Measurements from ENCODE around the gene CREB5.
"Not testable (repeated sequence)": the region's sequence is repeated elsewhere in the genome, so short reads cannot be mapped to it uniquely, and the experiment has no call there.

Gene CREB5

DNA sequence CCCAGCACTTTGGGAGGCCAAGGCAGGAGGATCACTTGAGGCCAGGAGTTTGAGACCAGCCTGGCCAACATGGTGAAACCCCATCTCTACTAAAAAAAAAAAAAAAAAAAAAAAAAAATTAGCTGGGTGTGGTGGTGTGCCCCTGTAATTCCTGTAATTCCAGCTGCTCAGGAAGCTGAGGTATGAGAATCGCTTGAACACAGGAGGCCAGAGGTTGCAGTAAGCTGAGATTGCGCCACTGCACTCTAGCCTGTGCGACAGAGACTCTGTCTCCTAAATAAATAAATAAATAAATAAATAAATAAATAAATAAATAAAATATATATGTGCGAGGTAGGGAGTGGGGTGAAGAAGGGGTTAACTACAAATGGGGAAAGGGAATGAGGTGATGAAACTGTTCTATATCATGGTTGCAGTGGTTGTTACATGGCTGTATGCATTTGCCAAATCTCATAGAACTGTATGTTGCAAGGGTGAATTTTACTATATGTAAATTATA lies 199.1 kb downstream of the CREB5 start:
- not testable (repeated sequence) for H3K4me3 ChIP-seq (ENCODE audit: insufficient read depth in 1 of 2, low read depth in 1 of 2, low read length in 2 of 2); H2BK12ac ChIP-seq (ENCODE audit: low read length in 2 of 2); H3K27ac ChIP-seq (ENCODE audit: low read length, poor library complexity, severe bottlenecking); H2BK5ac ChIP-seq (ENCODE audit: low read depth, low read length, poor library complexity, severe bottlenecking); H3K79me1 ChIP-seq (replicated peaks; ENCODE audit: low read length, poor library complexity, severe bottlenecking); H2BK120ac ChIP-seq (ENCODE audit: low read depth, low read length); H3K4me2 ChIP-seq (ENCODE audit: low read length, poor library complexity, severe bottlenecking); H3K4ac ChIP-seq (ENCODE audit: low read depth in 1 of 2, low read length in 2 of 2); H3K14ac ChIP-seq (ENCODE audit: low read length in 2 of 2); H4K8ac ChIP-seq (ENCODE audit: low read length); H3K36me3 ChIP-seq (ENCODE audit: control insufficient read depth in 1 of 2, insufficient read depth in 2 of 2, low read depth in 1 of 2, low read length in 2 of 2); H2AFZ ChIP-seq (ENCODE audit: low read depth, low read length); H3K9ac ChIP-seq (ENCODE audit: low read length); H3K18ac ChIP-seq (ENCODE audit: low read depth in 1 of 2, low read length in 2 of 2); H3K23ac ChIP-seq (ENCODE audit: low read length in 2 of 2); H2AK5ac ChIP-seq (ENCODE audit: low read length, severe bottlenecking); H4K91ac ChIP-seq (ENCODE audit: low read length); DNase-seq; H3K27me3 ChIP-seq (ENCODE audit: control insufficient read depth in 1 of 2, insufficient read depth in 1 of 2, low read length in 2 of 2); H2BK15ac ChIP-seq (ENCODE audit: low read depth, poor library complexity, severe bottlenecking); H3K9me3 ChIP-seq (ENCODE audit: control insufficient read depth, low read length)
- peaks cover 15% of the 10 kb centered on the region for H3K4me1 ChIP-seq (ENCODE audit: control insufficient read depth, insufficient read depth, low read depth, low read length)
- 100% methylated on average over 2 of the region's 4 CpGs for WGBS

DNA sequence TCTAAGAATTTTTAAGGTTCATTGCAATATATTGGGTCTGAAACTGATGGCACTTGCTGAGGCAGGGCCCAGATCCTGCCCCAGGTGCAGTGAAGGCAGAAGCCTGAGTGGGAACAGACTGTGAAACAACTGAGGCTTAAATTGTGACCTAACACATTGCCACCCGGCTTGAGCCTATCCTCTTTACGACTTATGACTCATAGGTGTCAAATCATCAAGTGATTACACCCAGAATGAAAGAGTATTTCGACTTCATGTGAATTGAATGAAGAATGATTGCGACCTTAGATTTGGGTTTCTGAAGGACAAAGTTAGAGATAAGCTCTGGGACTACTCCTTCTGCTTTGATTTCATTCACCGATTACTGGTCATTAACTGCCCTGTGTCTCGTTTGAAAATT lies 200.9 kb downstream of the CREB5 start:
- Histone ChIP-seq H4K8ac (ENCODE audit: low read length) (no peak overlapping the region), H2BK15ac (ENCODE audit: low read depth, poor library complexity, severe bottlenecking) (no peak overlapping the region), H2BK120ac (ENCODE audit: low read depth, low read length) (no peak overlapping the region), H3K36me3 (ENCODE audit: control insufficient read depth in 1 of 2, insufficient read depth in 2 of 2, low read depth in 1 of 2, low read length in 2 of 2) (peaks cover 0 to 4% of the 10 kb centered on the region in 2 experiments), H4K91ac (ENCODE audit: low read length) (no peak overlapping the region), H2BK12ac (ENCODE audit: low read length in 2 of 2) (no peak overlapping the region), H3K9ac (ENCODE audit: low read length) (no peak overlapping the region), H3K4ac (ENCODE audit: low read depth in 1 of 2, low read length in 2 of 2) (no peak overlapping the region), H3K18ac (ENCODE audit: low read depth in 1 of 2, low read length in 2 of 2) (no peak overlapping the region), H2BK5ac (ENCODE audit: low read depth, low read length, poor library complexity, severe bottlenecking) (no peak overlapping the region), H3K4me2 (ENCODE audit: low read length, poor library complexity, severe bottlenecking) (no peak overlapping the region), H3K4me1 (ENCODE audit: control insufficient read depth, insufficient read depth, low read depth, low read length) (peaks cover 13% of the 10 kb centered on the region), H3K23ac (ENCODE audit: low read length in 2 of 2) (no peak overlapping the region), H3K4me3 (ENCODE audit: insufficient read depth in 1 of 2, low read depth in 1 of 2, low read length in 2 of 2) (no peak overlapping the region), H2AK5ac (ENCODE audit: low read length, severe bottlenecking) (no peak overlapping the region), H3K9me3 (ENCODE audit: control insufficient read depth, low read length) (no peaks in the 10 kb centered on the region), H3K27me3 (ENCODE audit: control insufficient read depth in 1 of 2, insufficient read depth in 1 of 2, low read length in 2 of 2) (peaks cover 0 to 9% of the 10 kb centered on the region in 2 experiments), H3K79me1 (replicated peaks; ENCODE audit: low read length, poor library complexity, severe bottlenecking) (peaks cover 8% of the 10 kb centered on the region), H3K27ac (ENCODE audit: low read length, poor library complexity, severe bottlenecking) (no peak overlapping the region), H2AFZ (ENCODE audit: low read depth, low read length) (no peak overlapping the region), H3K14ac (ENCODE audit: low read length in 2 of 2) (no peak overlapping the region)
- DNase-seq: no peak
- WGBS: 50% methylated on average over 6 of the region's 6 CpGs

DNA sequence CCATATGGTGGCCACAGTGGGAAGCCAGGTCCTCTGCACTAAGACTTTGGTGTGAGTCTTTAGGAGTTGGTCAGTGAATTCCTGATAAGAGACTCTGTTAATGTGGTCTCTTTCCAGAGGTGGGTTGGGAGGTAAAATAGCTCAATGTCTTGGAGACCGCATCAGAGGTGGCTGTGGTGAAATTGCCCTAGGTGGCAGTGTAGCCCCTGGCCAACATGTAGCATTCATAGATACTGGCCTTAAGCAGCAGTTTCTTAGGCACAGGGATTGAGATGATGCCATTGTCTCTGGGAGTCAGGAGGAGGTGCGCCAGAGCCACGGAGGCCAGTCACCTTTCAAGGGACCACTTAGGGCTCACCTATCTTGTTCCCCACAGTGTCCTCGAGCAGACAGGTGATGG lies 202.8 kb downstream of the CREB5 start:
- Histone ChIP-seq H3K4me2 (ENCODE audit: low read length, poor library complexity, severe bottlenecking) (no peak overlapping the region), H2AFZ (ENCODE audit: low read depth, low read length) (no peak overlapping the region), H3K9me3 (ENCODE audit: control insufficient read depth, low read length) (no peaks in the 10 kb centered on the region), H3K18ac (ENCODE audit: low read depth in 1 of 2, low read length in 2 of 2) (no peak overlapping the region), H3K4me1 (ENCODE audit: control insufficient read depth, insufficient read depth, low read depth, low read length) (peaks cover 8% of the 10 kb centered on the region), H3K27me3 (ENCODE audit: control insufficient read depth in 1 of 2, insufficient read depth in 1 of 2, low read length in 2 of 2) (peaks cover 0 to 1% of the 10 kb centered on the region in 2 experiments), H4K8ac (ENCODE audit: low read length) (no peak overlapping the region), H2AK5ac (ENCODE audit: low read length, severe bottlenecking) (peak overlapping the region; percentile 13), H2BK15ac (ENCODE audit: low read depth, poor library complexity, severe bottlenecking) (no peak overlapping the region), H2BK12ac (ENCODE audit: low read length in 2 of 2) (no peak overlapping the region), H3K79me1 (replicated peaks; ENCODE audit: low read length, poor library complexity, severe bottlenecking) (peaks cover 2% of the 10 kb centered on the region), H3K27ac (ENCODE audit: low read length, poor library complexity, severe bottlenecking) (no peak overlapping the region), H3K4me3 (ENCODE audit: insufficient read depth in 1 of 2, low read depth in 1 of 2, low read length in 2 of 2) (no peak overlapping the region), H3K4ac (ENCODE audit: low read depth in 1 of 2, low read length in 2 of 2) (no peak overlapping the region), H2BK120ac (ENCODE audit: low read depth, low read length) (no peak overlapping the region), H3K9ac (ENCODE audit: low read length) (no peak overlapping the region), H2BK5ac (ENCODE audit: low read depth, low read length, poor library complexity, severe bottlenecking) (no peak overlapping the region), H3K23ac (ENCODE audit: low read length in 2 of 2) (no peak overlapping the region), H4K91ac (ENCODE audit: low read length) (peak overlapping the region; percentile 18), H3K36me3 (ENCODE audit: control insufficient read depth in 1 of 2, insufficient read depth in 2 of 2, low read depth in 1 of 2, low read length in 2 of 2) (peaks cover 0 to 4% of the 10 kb centered on the region in 2 experiments), H3K14ac (ENCODE audit: low read length in 2 of 2) (peak overlapping the region in 1 of 2 experiments; percentile 46)
- WGBS: 81% methylated on average over 4 of the region's 4 CpGs
- DNase-seq: no peak

DNA sequence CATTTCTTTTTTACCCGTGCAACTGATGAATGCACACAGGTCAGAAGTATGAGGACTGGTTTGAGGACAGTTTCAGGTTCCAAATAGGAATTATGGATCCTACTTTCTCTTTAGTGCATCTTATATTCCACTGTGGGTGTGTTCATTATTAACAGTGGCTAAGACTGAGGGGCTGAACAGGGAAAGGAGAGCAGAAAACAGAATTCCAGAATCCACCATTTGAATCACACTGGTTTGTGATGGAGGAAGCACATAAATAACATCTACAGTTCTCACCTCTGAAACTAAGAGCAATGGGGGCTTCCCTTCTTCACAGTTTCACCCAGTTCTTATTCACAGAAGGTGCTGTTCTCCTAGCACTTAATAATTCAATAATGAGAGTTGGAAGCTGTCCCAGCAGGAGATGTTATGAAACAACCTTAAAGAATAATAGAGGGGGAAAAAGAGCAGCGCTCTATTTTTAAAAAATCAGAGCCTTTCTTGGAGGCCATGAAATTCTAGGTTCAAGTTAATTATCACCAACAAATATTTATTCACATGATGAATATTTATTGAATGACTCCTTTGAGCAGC lies 205.1 kb downstream of the CREB5 start:
- Histone ChIP-seq H3K9me3 (ENCODE audit: control insufficient read depth, low read length) (no peaks in the 10 kb centered on the region), H2BK15ac (ENCODE audit: low read depth, poor library complexity, severe bottlenecking) (no peak overlapping the region), H2AK5ac (ENCODE audit: low read length, severe bottlenecking) (no peak overlapping the region), H3K23ac (ENCODE audit: low read length in 2 of 2) (no peak overlapping the region), H3K79me1 (replicated peaks; ENCODE audit: low read length, poor library complexity, severe bottlenecking) (peaks cover 1% of the 10 kb centered on the region), H3K4me1 (ENCODE audit: control insufficient read depth, insufficient read depth, low read depth, low read length) (peaks cover 6% of the 10 kb centered on the region), H4K8ac (ENCODE audit: low read length) (no peak overlapping the region), H2AFZ (ENCODE audit: low read depth, low read length) (no peak overlapping the region), H3K27ac (ENCODE audit: low read length, poor library complexity, severe bottlenecking) (no peak overlapping the region), H3K18ac (ENCODE audit: low read depth in 1 of 2, low read length in 2 of 2) (no peak overlapping the region), H3K36me3 (ENCODE audit: control insufficient read depth in 1 of 2, insufficient read depth in 2 of 2, low read depth in 1 of 2, low read length in 2 of 2) (peaks cover 0 to 4% of the 10 kb centered on the region in 2 experiments), H2BK12ac (ENCODE audit: low read length in 2 of 2) (no peak overlapping the region), H3K27me3 (ENCODE audit: control insufficient read depth in 1 of 2, insufficient read depth in 1 of 2, low read length in 2 of 2) (no peaks in the 10 kb centered on the region), H3K9ac (ENCODE audit: low read length) (no peak overlapping the region), H2BK120ac (ENCODE audit: low read depth, low read length) (no peak overlapping the region), H3K14ac (ENCODE audit: low read length in 2 of 2) (no peak overlapping the region), H3K4me3 (ENCODE audit: insufficient read depth in 1 of 2, low read depth in 1 of 2, low read length in 2 of 2) (no peak overlapping the region), H3K4me2 (ENCODE audit: low read length, poor library complexity, severe bottlenecking) (no peak overlapping the region), H2BK5ac (ENCODE audit: low read depth, low read length, poor library complexity, severe bottlenecking) (no peak overlapping the region), H4K91ac (ENCODE audit: low read length) (no peak overlapping the region), H3K4ac (ENCODE audit: low read depth in 1 of 2, low read length in 2 of 2) (no peak overlapping the region)
- no peak for DNase-seq
- WGBS: no CpG with 5 or more reads among the region's 2 CpGs

Measured in mesenchymal stem cell (in vitro differentiated cells and primary cell).